BJ (cell line): Measurements from ENCODE around the gene HOXB3. TPM values are rescaled to one million over a fixed set of nuclear protein-coding genes. Genes with fewer than 3 reads are reported as not detected.

Experiments used
- CTCF ChIA-PET: fragments of 350-600 bp; formaldehyde crosslinking; extraction: SDS; loops from one replicate; lab custom pipeline; 2021; ENCODE audit warnings: antibody characterized with exemption, inconsistent platforms; lab: Yijun Ruan, JAX
- POLR2A ChIA-PET: fragments of 300-600 bp; sonication (Branson Sonifier 250); formaldehyde crosslinking; extraction: SDS; loops from one replicate; lab custom pipeline; 2021; ENCODE audit warnings: antibody characterized with exemption; lab: Charles Lee
- DNase-seq: peaks from one replicate; pipeline ENCODE4 v3.0.0-alpha.2; 2011; ENCODE audit warnings: low read depth
- H3K27me3 ChIP-seq: 2 replicates; pipeline ENCODE4 v1.6.0; 2011; ENCODE audit warnings: low read length; ENCODE audit not compliant: control insufficient read depth, insufficient read depth
- H3K36me3 ChIP-seq: 2 replicates; pipeline ENCODE4 v1.5.1; 2011; ENCODE audit warnings: low read length; ENCODE audit not compliant: control insufficient read depth, insufficient read depth
- H3K4me3 ChIP-seq: 2 replicates; pipeline ENCODE4 v1.5.1; 2011; ENCODE audit warnings: low read depth, mild to moderate bottlenecking, control low read depth, low read length
- CTCF ChIP-seq: IDR thresholded peaks from 2 replicates; pipeline ENCODE4 v1.5.1; 2011; ENCODE audit warnings: low read depth, mild to moderate bottlenecking, control low read depth, inconsistent platforms, low read length, moderate library complexity; ENCODE audit not compliant: insufficient read depth
- polyA plus RNA-seq: library from polyadenylated mRNA; depleted of rRNA; stranded (reverse); fragments of >200 nt; gene quantifications from 2 replicates; pipeline ENCODE4 v1.2.3, GENCODE V29; 2011

The HOXB3 gene
- polyA plus RNA-seq, 1 experiment, result not detected

- H3K4me3 ChIP-seq, result no peak overlapping the region
- CTCF ChIA-PET, result interaction anchor here (0.6 to 1.5 kb wide), 2 partner anchors 42 to 51 kb away, joined by 4 read pairs; no protein-coding TSS in a partner anchor
- no peaks in the 10 kb centered on the region for H3K36me3 ChIP-seq
- TF ChIP-seq CTCF, result no peak
- POLR2A ChIA-PET, result no interaction called here
- peaks cover 42% of the 10 kb centered on the region for H3K27me3 ChIP-seq
- no peak for DNase-seq
These were observed 63.2 kb downstream of the HOXB3 start for GRCh38 chr17:48526608-48527546.

- CTCF ChIA-PET, result interaction anchor here (0.6 to 2.4 kb wide), 2 partner anchors 15 to 19 kb away, joined by 3 to 8 read pairs; no protein-coding TSS in a partner anchor
- TF ChIP-seq CTCF, result no peak
- DNase-seq, result no peak
- H3K27me3 ChIP-seq, result peaks cover 18% of the 10 kb centered on the region
- no peak overlapping the region for H3K4me3 ChIP-seq
- no peaks in the 10 kb centered on the region for H3K36me3 ChIP-seq
- POLR2A ChIA-PET, result no interaction called here
These were observed 67.0 kb downstream of the HOXB3 start for GRCh38 chr17:48523010-48523409.

GRCh38 chr17:48522031-48522653, 67.9 kb downstream of the HOXB3 start:
- DNase-seq, result no peak
- H3K27me3 ChIP-seq, result peaks cover 18% of the 10 kb centered on the region
- no peak overlapping the region for H3K4me3 ChIP-seq
- POLR2A ChIA-PET, result no interaction called here
- CTCF ChIA-PET, result interaction anchor here (0.6 to 2.4 kb wide), 3 partner anchors 14 to 273 kb away, joined by 3 to 8 read pairs (median 3); no protein-coding TSS in a partner anchor
- H3K36me3 ChIP-seq, result no peaks in the 10 kb centered on the region
- TF ChIP-seq CTCF, result no peak

GRCh38 chr17:48520631-48521079, 69.4 kb downstream of the HOXB3 start:
- no peak for TF ChIP-seq CTCF
- H3K4me3 ChIP-seq, result no peak overlapping the region
- no peak for DNase-seq
- CTCF ChIA-PET, result interaction anchor here (0.6 to 1.1 kb wide), 2 partner anchors 28 to 255 kb away, joined by 3 read pairs; no protein-coding TSS in a partner anchor
- POLR2A ChIA-PET, result no interaction called here
- no peaks in the 10 kb centered on the region for H3K36me3 ChIP-seq
- peaks cover 15% of the 10 kb centered on the region for H3K27me3 ChIP-seq

GRCh38 chr17:48519427-48519826, 70.6 kb downstream of the HOXB3 start:
- ChIA-PET POLR2A (no interaction called here), CTCF (interaction anchor here (0.6 kb wide), 1 partner anchor 633 kb away, joined by 4 read pairs; no protein-coding TSS in a partner anchor)
- TF ChIP-seq CTCF, result no peak
- Histone ChIP-seq H3K36me3 (no peaks in the 10 kb centered on the region), H3K4me3 (no peak overlapping the region), H3K27me3 (peaks cover 16% of the 10 kb centered on the region)
- DNase-seq, result no peak
